MM.1S (cell line): Measurements from ENCODE around the gene FMNL1.

Experiments
- DNase-seq: peaks from one replicate; pipeline ENCODE4 v3.0.0-alpha.2; 2015
- H2AFZ ChIP-seq: fragments of 300-600 bp; sonication (generic); 2 replicates; pipeline ENCODE4 v1.6.0; 2016; ENCODE audit warnings: antibody characterized with exemption, low read length
- H3F3A ChIP-seq: fragments of 300-600 bp; sonication (generic); 2 replicates; pipeline ENCODE4 v1.6.1; 2016; ENCODE audit warnings: mild to moderate bottlenecking, antibody characterized with exemption, low read length, moderate library complexity, mixed read lengths; ENCODE audit not compliant: insufficient read depth
- H3K27ac ChIP-seq: fragments of 300-600 bp; sonication (generic); 2 replicates; pipeline ENCODE4 v1.5.1; 2016; ENCODE audit warnings: mild to moderate bottlenecking, low read length
- H3K27me3 ChIP-seq: fragments of 300-600 bp; sonication (generic); replicated peaks from 2 replicates; pipeline ENCODE4 v1.6.0; 2016; ENCODE audit warnings: low read length; ENCODE audit not compliant: insufficient read depth
- H3K36me3 ChIP-seq: fragments of 300-600 bp; sonication (generic); replicated peaks from 2 replicates; pipeline ENCODE4 v1.6.1; 2016; ENCODE audit warnings: mild to moderate bottlenecking, low read length, mixed read lengths; ENCODE audit not compliant: insufficient read depth
- H3K4me1 ChIP-seq: fragments of 300-600 bp; sonication (generic); 2 replicates; pipeline ENCODE4 v1.6.1; 2016; ENCODE audit warnings: low read length, mixed read lengths
- H3K4me2 ChIP-seq: fragments of 300-600 bp; sonication (generic); 2 replicates; pipeline ENCODE4 v1.6.0; 2016; ENCODE audit warnings: low read depth, low read length
- H3K4me3 ChIP-seq: fragments of 300-600 bp; sonication (generic); 2 replicates; pipeline ENCODE4 v1.5.1; 2016; ENCODE audit warnings: low read length, mixed read lengths
- H3K79me2 ChIP-seq: fragments of 300-600 bp; sonication (generic); 2 replicates; pipeline ENCODE4 v1.6.1; 2016; ENCODE audit warnings: mixed run types, low read length, mixed read lengths
- H3K9ac ChIP-seq: fragments of 300-600 bp; sonication (generic); 2 replicates; pipeline ENCODE4 v1.6.1; 2016; ENCODE audit warnings: low read length, mixed read lengths
- H3K9me2 ChIP-seq: fragments of 300-600 bp; sonication (generic); replicated peaks from 2 replicates; pipeline ENCODE4 v1.6.1; 2016; ENCODE audit warnings: mild to moderate bottlenecking, low read length, mixed read lengths; ENCODE audit not compliant: insufficient read depth
- H3K9me3 ChIP-seq: fragments of 300-600 bp; sonication (generic); replicated peaks from 2 replicates; pipeline ENCODE4 v1.6.1; 2016; ENCODE audit warnings: mild to moderate bottlenecking, low read length, mixed read lengths; ENCODE audit not compliant: insufficient read depth
- H4K20me1 ChIP-seq: fragments of 300-600 bp; sonication (generic); 2 replicates; pipeline ENCODE4 v1.6.1; 2016; ENCODE audit warnings: mild to moderate bottlenecking, low read length, moderate library complexity, mixed read lengths; ENCODE audit not compliant: insufficient read depth
- CTCF ChIP-seq: fragments of 300-600 bp; sonication (generic); IDR thresholded peaks from 2 replicates; pipeline ENCODE4 v1.5.1; 2016; ENCODE audit warnings: antibody characterized with exemption, low read length, mixed read lengths
- EZH2 ChIP-seq: fragments of 300-600 bp; sonication (generic); optimal IDR thresholded peaks from 2 replicates; pipeline ENCODE3; 2017; ENCODE audit warnings: low read depth, mild to moderate bottlenecking, antibody characterized with exemption, low read length, mixed read lengths
- EZH2phosphoT487 ChIP-seq: fragments of 300-600 bp; sonication (generic); IDR thresholded peaks from 2 replicates; pipeline ENCODE4 v1.6.1; 2018; ENCODE audit warnings: antibody characterized with exemption, low read length

Gene FMNL1

GRCh38 chr17:45293413-45294211, 71.9 kb downstream of the FMNL1 start:
- peaks cover 3% of the 10 kb centered on the region; the same call in 1 of the 2 replicates for H3F3A ChIP-seq
- no peak overlapping the region for H2AFZ ChIP-seq
- no peak overlapping the region for H3K9ac ChIP-seq
- no peak overlapping the region for H3K4me2 ChIP-seq
- no peak overlapping the region for H3K4me3 ChIP-seq
- peaks cover 12% of the 10 kb centered on the region for H3K36me3 ChIP-seq
- H3K27ac ChIP-seq = no peak overlapping the region
- H3K9me2 ChIP-seq = no peaks in the 10 kb centered on the region
- H3K27me3 ChIP-seq = no peaks in the 10 kb centered on the region
- H4K20me1 ChIP-seq = peaks cover 10% of the 10 kb centered on the region; the same call in 1 of the 2 replicates
- TF ChIP-seq EZH2 (no peak), EZH2phosphoT487 (no peak), CTCF (no peak)
- H3K9me3 ChIP-seq = no peaks in the 10 kb centered on the region
- peaks cover 89% of the 10 kb centered on the region for H3K79me2 ChIP-seq
- no peak for DNase-seq
- H3K4me1 ChIP-seq = peaks cover 11% of the 10 kb centered on the region; the same call in 1 of the 2 replicates

- H2AFZ ChIP-seq = no peak overlapping the region
- H3F3A ChIP-seq = peaks cover 3% of the 10 kb centered on the region; the same call in 1 of the 2 replicates
- peaks cover 10% of the 10 kb centered on the region; the same call in 1 of the 2 replicates for H4K20me1 ChIP-seq
- peaks cover 98% of the 10 kb centered on the region for H3K79me2 ChIP-seq
- no peaks in the 10 kb centered on the region for H3K27me3 ChIP-seq
- no peaks in the 10 kb centered on the region for H3K9me3 ChIP-seq
- DNase-seq = no peak
- peaks cover 11% of the 10 kb centered on the region; the same call in 1 of the 2 replicates for H3K4me1 ChIP-seq
- peaks cover 5% of the 10 kb centered on the region for H3K36me3 ChIP-seq
- TF ChIP-seq EZH2phosphoT487 (no peak), EZH2 (no peak), CTCF (no peak)
- H3K27ac ChIP-seq = no peak overlapping the region
- no peaks in the 10 kb centered on the region for H3K9me2 ChIP-seq
- no peak overlapping the region for H3K4me3 ChIP-seq
- no peak overlapping the region for H3K9ac ChIP-seq
- H3K4me2 ChIP-seq = no peak overlapping the region
Measured at GRCh38 chr17:45294506-45294905, 72.8 kb downstream of the FMNL1 start.

GRCh38 chr17:45296003-45296832, 74.5 kb downstream of the FMNL1 start:
- H3K27ac ChIP-seq = no peak overlapping the region
- H4K20me1 ChIP-seq = peaks cover 10% of the 10 kb centered on the region; the same call in 1 of the 2 replicates
- H3F3A ChIP-seq = peaks cover 3% of the 10 kb centered on the region; the same call in 1 of the 2 replicates

More at GRCh38 chr17:45296003-45296832, 74.5 kb downstream of the FMNL1 start:
- Histone ChIP-seq H3K79me2 (peaks cover 99% of the 10 kb centered on the region), H3K4me3 (no peak overlapping the region), H3K9me3 (no peaks in the 10 kb centered on the region), H3K4me1 (peaks cover 11% of the 10 kb centered on the region; the same call in 1 of the 2 replicates), H3K4me2 (no peak overlapping the region), H3K36me3 (no peaks in the 10 kb centered on the region), H3K9me2 (no peaks in the 10 kb centered on the region), H3K27me3 (no peaks in the 10 kb centered on the region), H2AFZ (no peak overlapping the region), H3K9ac (no peak overlapping the region)
- peak; percentile 22 for DNase-seq
- TF ChIP-seq CTCF (no peak), EZH2 (no peak), EZH2phosphoT487 (no peak)
